ENCODE measurements around the gene SURF2. TPM values are rescaled to one million over a fixed set of nuclear protein-coding genes. Genes with fewer than 3 reads are reported as not detected.
A peak's percentile ranks its signal among the peaks of the same experiment; 100 is the strongest.
"Not testable (repeated sequence)": the region's sequence is repeated elsewhere in the genome, so short reads cannot be mapped to it uniquely, and the experiment has no call there.

The SURF2 gene
- polyA plus RNA-seq (2011; rRNA removed) = 9.0 and 10.0 TPM in 2 replicates
- 4.8 and 4.9 TPM in 2 replicates for polyA minus RNA-seq (2011; rRNA and poly(A)+ RNA removed)

DNA sequence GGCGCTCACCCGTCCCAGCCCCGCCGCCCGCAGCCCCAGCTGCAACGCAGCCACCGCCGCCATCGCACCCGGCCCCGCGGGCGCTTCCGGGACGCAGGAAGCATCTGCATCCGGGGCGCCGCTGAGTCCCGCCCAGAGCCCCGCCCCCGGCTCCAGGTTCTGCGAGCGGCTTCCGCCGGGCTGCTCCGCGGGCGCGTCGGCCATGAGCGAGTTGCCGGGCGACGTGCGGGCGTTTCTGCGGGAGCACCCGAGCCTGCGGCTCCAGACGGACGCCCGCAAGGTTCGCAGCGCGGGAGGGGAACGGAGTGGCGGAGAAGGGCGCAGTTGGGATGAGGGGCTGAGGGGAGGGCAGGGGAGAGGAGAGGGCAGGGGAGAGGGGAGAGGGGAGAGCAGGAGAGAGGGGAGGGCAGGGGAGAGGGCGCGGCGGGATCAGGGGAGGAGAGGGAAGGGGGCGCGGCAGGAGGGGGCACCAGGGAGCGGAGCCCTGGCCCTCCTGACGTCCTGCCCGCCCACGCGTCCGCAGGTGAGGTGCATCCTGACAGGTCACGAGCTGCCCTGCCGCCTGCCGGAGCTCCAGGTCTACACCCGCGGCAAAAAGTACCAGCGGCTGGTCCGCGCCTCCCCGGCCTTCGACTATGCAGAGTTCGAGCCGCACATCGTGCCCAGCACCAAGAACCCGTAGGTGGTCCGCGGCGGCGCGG lies at the start of gene SURF2, which contains the start of gene SURF1:
Gene SURF2 (plus strand): TSS at position 160 of the 701 bp plus-strand sequence. CDS start 43 bp downstream, at position 203.
Gene SURF1 (minus strand): TSS at position 97 of the 701 bp plus-strand sequence. CDS start 34 bp downstream, at position 63.
- peak within 1 kb of the TSS; percentile 86 for H3K4me3 ChIP-seq (ENCODE audit: low read depth, low read length)
- CTCF ChIA-PET = no interaction called here
- no peaks in the 10 kb centered on the region for H3K27me3 ChIP-seq (ENCODE audit: control insufficient read depth, insufficient read depth, low read length)
- no peak for DNase-seq (ENCODE audit: low read depth)
- TF ChIP-seq CTCF (IDR thresholded peaks at IDR 0.05; ENCODE audit: insufficient read depth, low read depth, low read length) = 0 out of 2 replicates have a peak, but pooled peaks have one; percentile 7
- POLR2A ChIA-PET = no interaction called here
- H3K36me3 ChIP-seq (ENCODE audit: control insufficient read depth, insufficient read depth, low read length) = peaks cover 15% of the 10 kb centered on the region

- no peak for TF ChIP-seq CTCF (IDR thresholded peaks at IDR 0.05; ENCODE audit: insufficient read depth, low read depth, low read length)
- ChIA-PET CTCF (no interaction called here), POLR2A (no interaction called here)
- no peaks in the 10 kb centered on the region; the same call in 1 of the 2 replicates for H3K27me3 ChIP-seq (ENCODE audit: control insufficient read depth, insufficient read depth, low read length)
- H3K4me3 ChIP-seq (ENCODE audit: low read depth, low read length) = no peak overlapping the region
- H3K36me3 ChIP-seq (ENCODE audit: control insufficient read depth, insufficient read depth, low read length) = no peaks in the 10 kb centered on the region
- DNase-seq (ENCODE audit: low read depth) = no peak
Observed at GRCh38 chr9:133307301-133307700, 49.0 kb upstream of the SURF2 start.

- ChIA-PET POLR2A (no interaction called here), CTCF (interaction anchor here (0.6 kb wide), 1 partner anchor 71 kb away, joined by 3 read pairs; no protein-coding TSS in a partner anchor)
- Histone ChIP-seq H3K36me3 (ENCODE audit: control insufficient read depth, insufficient read depth, low read length) (no peaks in the 10 kb centered on the region), H3K4me3 (ENCODE audit: low read depth, low read length) (no peak overlapping the region), H3K27me3 (ENCODE audit: control insufficient read depth, insufficient read depth, low read length) (no peaks in the 10 kb centered on the region; the same call in 1 of the 2 replicates)
- TF ChIP-seq CTCF (IDR thresholded peaks at IDR 0.05; ENCODE audit: insufficient read depth, low read depth, low read length) = no peak
- no peak for DNase-seq (ENCODE audit: low read depth)
Observed at GRCh38 chr9:133309608-133310007, 46.7 kb upstream of the SURF2 start.

DNA sequence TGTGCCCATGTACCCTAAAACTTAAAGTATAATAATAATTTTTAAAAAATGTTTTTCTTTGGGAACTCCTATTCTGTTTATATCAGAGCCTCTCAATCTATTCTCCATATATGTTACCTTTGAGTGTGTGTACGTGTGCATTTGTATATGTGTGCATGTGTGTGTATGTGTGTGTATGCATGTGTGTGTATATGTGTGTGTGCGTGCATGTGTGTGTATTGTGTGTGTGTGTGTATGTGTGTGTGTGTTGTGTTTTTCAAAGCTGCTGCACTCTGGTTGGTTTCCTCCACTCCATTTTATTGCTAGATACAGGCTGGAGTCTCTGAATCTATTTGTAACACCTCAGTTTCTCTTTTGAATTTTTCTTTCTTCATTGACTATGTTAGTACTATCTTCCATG lies 40.4 kb upstream of the SURF2 start:
- Histone ChIP-seq H3K36me3 (ENCODE audit: control insufficient read depth, insufficient read depth, low read length) (no peaks in the 10 kb centered on the region), H3K4me3 (ENCODE audit: low read depth, low read length) (no peak overlapping the region), H3K27me3 (ENCODE audit: control insufficient read depth, insufficient read depth, low read length) (no peaks in the 10 kb centered on the region)
- ChIA-PET POLR2A (no interaction called here), CTCF (no interaction called here)
- no peak for TF ChIP-seq CTCF (IDR thresholded peaks at IDR 0.05; ENCODE audit: insufficient read depth, low read depth, low read length)
- DNase-seq (ENCODE audit: low read depth) = no peak

- H3K36me3 ChIP-seq (ENCODE audit: control insufficient read depth, insufficient read depth, low read length); DNase-seq (ENCODE audit: low read depth); POLR2A ChIA-PET; H3K27me3 ChIP-seq (ENCODE audit: control insufficient read depth, insufficient read depth, low read length); CTCF ChIA-PET; H3K4me3 ChIP-seq (ENCODE audit: low read depth, low read length): not testable (repeated sequence)
Observed at GRCh38 chr9:133317551-133317950, 38.8 kb upstream of the SURF2 start.
